ENCODE measurements around the gene MYMX. TPM values are rescaled to one million over a fixed set of nuclear protein-coding genes. Genes with fewer than 3 reads are reported as not detected.

Gene MYMX
- total and polyA plus RNA-seq, 2 of the 13 experiments (the other 11 are each of a cell fraction or from before 2014, with no cell fraction given): not detected

GRCh38 chr6:44254191-44255104, 37.7 kb downstream of the MYMX start (continued):
- TF ChIP-seq MED8 (CRISPR knock-in tag; IDR thresholded peaks at IDR 0.05; ENCODE audit: insufficient replicate concordance): peak; percentile 41
- 0 out of 2 replicates have a peak, but pooled peaks have one; percentile 44 for TF ChIP-seq ZNF432 (CRISPR knock-in tag; IDR thresholded peaks at IDR 0.05; ENCODE audit: borderline replicate concordance)
- TF ChIP-seq, protein P1, sequence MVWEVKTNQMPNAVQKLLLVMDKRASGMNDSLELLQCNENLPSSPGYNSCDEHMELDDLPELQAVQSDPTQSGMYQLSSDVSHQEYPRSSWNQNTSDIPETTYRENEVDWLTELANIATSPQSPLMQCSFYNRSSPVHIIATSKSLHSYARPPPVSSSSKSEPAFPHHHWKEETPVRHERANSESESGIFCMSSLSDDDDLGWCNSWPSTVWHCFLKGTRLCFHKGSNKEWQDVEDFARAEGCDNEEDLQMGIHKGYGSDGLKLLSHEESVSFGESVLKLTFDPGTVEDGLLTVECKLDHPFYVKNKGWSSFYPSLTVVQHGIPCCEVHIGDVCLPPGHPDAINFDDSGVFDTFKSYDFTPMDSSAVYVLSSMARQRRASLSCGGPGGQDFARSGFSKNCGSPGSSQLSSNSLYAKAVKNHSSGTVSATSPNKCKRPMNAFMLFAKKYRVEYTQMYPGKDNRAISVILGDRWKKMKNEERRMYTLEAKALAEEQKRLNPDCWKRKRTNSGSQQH (CRISPR knock-in tag; IDR thresholded peaks at IDR 0.05; ENCODE audit: low read depth): 0 out of 2 replicates have a peak, but pooled peaks have one; percentile 12
- no peak for TF ChIP-seq ZBTB42 (CRISPR knock-in tag; IDR thresholded peaks at IDR 0.05)
- peak; percentile 25; the same call in 1 of the 2 replicates for TF ChIP-seq MBD4 (IDR thresholded peaks at IDR 0.05; ENCODE audit: borderline replicate concordance, low read length)
- TF ChIP-seq, protein P2, sequence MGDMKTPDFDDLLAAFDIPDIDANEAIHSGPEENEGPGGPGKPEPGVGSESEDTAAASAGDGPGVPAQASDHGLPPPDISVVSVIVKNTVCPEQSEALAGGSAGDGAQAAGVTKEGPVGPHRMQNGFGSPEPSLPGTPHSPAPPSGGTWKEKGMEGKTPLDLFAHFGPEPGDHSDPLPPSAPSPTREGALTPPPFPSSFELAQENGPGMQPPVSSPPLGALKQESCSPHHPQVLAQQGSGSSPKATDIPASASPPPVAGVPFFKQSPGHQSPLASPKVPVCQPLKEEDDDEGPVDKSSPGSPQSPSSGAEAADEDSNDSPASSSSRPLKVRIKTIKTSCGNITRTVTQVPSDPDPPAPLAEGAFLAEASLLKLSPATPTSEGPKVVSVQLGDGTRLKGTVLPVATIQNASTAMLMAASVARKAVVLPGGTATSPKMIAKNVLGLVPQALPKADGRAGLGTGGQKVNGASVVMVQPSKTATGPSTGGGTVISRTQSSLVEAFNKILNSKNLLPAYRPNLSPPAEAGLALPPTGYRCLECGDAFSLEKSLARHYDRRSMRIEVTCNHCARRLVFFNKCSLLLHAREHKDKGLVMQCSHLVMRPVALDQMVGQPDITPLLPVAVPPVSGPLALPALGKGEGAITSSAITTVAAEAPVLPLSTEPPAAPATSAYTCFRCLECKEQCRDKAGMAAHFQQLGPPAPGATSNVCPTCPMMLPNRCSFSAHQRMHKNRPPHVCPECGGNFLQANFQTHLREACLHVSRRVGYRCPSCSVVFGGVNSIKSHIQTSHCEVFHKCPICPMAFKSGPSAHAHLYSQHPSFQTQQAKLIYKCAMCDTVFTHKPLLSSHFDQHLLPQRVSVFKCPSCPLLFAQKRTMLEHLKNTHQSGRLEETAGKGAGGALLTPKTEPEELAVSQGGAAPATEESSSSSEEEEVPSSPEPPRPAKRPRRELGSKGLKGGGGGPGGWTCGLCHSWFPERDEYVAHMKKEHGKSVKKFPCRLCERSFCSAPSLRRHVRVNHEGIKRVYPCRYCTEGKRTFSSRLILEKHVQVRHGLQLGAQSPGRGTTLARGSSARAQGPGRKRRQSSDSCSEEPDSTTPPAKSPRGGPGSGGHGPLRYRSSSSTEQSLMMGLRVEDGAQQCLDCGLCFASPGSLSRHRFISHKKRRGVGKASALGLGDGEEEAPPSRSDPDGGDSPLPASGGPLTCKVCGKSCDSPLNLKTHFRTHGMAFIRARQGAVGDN (CRISPR knock-in tag; IDR thresholded peaks at IDR 0.05): peak; percentile 48; the same call in 1 of the 2 replicates
- TF ChIP-seq TARDBP (CRISPR knock-in tag; IDR thresholded peaks at IDR 0.05): peak; percentile 36; the same call in 1 of the 2 replicates
- TF ChIP-seq NONO (IDR thresholded peaks at IDR 0.05): no peak
- 0 out of 2 replicates have a peak, but pooled peaks have one; percentile 22 for TF ChIP-seq NONO (CRISPR knock-in tag; conservative IDR thresholded peaks at IDR 0.05)
- TF ChIP-seq RBM22 (optimal IDR thresholded peaks at IDR 0.05; ENCODE audit: low read length): peak; percentile 96
- TF ChIP-seq, protein P3, sequence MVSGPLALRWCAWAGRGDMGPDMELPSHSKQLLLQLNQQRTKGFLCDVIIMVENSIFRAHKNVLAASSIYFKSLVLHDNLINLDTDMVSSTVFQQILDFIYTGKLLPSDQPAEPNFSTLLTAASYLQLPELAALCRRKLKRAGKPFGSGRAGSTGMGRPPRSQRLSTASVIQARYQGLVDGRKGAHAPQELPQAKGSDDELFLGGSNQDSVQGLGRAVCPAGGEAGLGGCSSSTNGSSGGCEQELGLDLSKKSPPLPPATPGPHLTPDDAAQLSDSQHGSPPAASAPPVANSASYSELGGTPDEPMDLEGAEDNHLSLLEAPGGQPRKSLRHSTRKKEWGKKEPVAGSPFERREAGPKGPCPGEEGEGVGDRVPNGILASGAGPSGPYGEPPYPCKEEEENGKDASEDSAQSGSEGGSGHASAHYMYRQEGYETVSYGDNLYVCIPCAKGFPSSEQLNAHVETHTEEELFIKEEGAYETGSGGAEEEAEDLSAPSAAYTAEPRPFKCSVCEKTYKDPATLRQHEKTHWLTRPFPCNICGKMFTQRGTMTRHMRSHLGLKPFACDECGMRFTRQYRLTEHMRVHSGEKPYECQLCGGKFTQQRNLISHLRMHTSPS (CRISPR knock-in tag; IDR thresholded peaks at IDR 0.05; ENCODE audit: low read depth): no peak
- no peak for TF ChIP-seq ZNF496 (CRISPR knock-in tag; IDR thresholded peaks at IDR 0.05; ENCODE audit: insufficient replicate concordance)
- TF ChIP-seq NR0B2 (CRISPR knock-in tag; IDR thresholded peaks at IDR 0.05): 0 out of 2 replicates have a peak, but pooled peaks have one; percentile 8
- 0 out of 2 replicates have a peak, but pooled peaks have one; percentile 21 for TF ChIP-seq ZNF251 (CRISPR knock-in tag; IDR thresholded peaks at IDR 0.05)
- 0 out of 2 replicates have a peak, but pooled peaks have one; percentile 31 for TF ChIP-seq ZNF576 (CRISPR knock-in tag; IDR thresholded peaks at IDR 0.05)
- no peak for TF ChIP-seq E2F5 (CRISPR knock-in tag; conservative IDR thresholded peaks at IDR 0.05)
- TF ChIP-seq XRCC5 (optimal IDR thresholded peaks at IDR 0.05; ENCODE audit: low read length): peak; percentile 33
- 0 out of 2 replicates have a peak, but pooled peaks have one; percentile 10 for TF ChIP-seq GATAD2A (CRISPR knock-in tag; IDR thresholded peaks at IDR 0.05)
